GM18502 (cell line): ENCODE data around the gene FKBP5.
"Not testable (repeated sequence)": the region's sequence is repeated elsewhere in the genome, so short reads cannot be mapped to it uniquely, and the experiment has no call there.

Experiments
- ATAC-seq: cut with Tn5 transposase; IDR thresholded peaks from one replicate; pipeline ENCODE4 v1.9.1; 2021; ENCODE audit warnings: mild to moderate bottlenecking; ENCODE audit not compliant: unreplicated experiment, poor library complexity

Gene FKBP5

DNA sequence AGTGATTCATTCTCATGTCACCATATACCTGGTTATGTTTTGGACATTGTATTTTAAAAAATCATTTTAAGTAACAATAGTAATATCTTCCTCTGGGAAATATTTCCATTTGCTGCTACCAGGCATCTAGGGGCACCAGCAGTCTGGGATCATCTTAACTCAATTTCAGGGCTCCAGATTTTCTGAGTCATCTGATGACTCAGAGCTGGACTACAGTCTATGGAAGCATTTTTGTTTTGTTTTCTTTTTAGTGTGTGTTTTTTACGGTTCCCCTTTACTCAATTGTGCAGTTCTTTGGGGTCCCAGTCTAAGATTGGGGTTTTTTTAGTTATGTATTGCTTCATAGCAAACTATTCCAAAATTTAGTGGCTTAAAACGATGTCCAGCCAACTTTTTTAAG, 5.7 kb upstream of the FKBP5 start:
- no peak for ATAC-seq

DNA sequence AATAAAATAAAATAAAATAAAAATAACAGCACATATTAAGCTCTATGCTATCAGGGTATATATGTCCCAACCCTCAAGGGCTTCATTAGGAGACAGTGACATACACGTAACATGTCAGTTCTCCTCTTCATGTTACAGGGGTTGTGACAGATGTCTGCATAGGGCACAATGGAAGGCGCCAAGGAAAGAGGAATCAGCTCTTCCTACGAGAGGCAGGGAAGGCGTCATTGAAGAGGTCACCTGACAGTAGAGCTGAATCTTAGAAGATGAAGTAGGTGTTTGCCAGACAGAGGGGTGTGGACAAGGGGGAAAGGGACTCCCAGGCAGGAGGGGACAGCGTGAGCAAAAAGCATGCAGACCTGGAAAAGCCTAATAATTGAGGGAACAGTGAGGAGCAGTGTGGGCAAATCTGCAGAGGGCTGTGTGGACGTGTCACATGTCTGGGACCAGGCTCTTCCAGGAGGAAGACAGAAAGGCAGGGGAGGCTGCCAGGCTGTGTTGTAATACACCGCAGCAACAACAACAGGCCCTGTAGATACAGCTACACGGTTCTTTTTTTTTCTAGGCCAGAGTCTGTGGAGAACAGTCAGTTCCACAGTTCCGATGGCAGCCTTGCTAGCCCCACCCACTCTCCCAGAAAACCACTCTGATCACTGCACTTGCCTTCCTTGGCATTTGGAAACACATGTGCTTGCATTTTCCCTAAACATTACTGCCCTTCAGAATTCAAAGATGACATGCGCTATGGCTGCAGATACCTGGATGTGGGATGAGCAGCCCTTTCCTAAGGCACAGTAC, 2.5 kb upstream of the FKBP5 start:
- no peak for ATAC-seq

DNA sequence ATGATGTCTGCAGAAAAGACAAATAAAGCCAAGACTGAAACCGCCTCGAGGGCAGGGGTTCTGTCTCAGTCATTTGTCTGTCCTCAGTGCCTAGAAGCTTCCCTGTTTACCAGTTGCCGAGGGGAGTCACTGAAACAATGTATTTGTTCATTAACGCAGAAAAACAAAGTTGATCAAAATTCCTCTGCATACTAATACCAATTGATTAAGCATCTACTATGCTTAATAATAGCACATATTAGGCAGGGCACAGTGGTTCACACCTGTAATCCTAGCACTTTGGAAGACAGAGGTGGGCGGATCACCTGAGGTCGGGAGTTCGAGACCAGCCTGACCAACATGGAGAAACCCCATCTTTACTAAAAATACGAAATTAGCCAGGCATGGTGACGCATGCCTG, 1.8 kb upstream of the FKBP5 start:
- no peak for ATAC-seq

DNA sequence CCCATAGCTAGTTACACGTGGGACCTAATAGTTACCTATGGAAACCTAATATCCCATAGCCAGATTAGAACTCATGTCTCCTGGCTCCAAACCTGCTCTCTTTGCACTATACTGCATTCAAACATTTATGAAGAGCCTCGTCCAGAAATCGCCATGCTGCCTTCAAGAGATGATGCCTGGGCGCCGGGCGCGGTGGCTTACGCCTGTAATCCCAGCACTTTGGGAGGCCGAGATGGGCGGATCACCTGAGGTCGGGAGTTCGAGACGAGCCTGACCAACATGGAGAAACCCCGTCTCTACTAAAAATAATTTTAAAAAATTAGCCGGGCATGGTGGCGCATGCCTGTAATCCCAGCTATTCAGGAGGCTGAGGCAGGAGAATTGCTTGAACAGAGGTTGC, 1.3 kb upstream of the FKBP5 start:
- ATAC-seq = not testable (repeated sequence)

DNA sequence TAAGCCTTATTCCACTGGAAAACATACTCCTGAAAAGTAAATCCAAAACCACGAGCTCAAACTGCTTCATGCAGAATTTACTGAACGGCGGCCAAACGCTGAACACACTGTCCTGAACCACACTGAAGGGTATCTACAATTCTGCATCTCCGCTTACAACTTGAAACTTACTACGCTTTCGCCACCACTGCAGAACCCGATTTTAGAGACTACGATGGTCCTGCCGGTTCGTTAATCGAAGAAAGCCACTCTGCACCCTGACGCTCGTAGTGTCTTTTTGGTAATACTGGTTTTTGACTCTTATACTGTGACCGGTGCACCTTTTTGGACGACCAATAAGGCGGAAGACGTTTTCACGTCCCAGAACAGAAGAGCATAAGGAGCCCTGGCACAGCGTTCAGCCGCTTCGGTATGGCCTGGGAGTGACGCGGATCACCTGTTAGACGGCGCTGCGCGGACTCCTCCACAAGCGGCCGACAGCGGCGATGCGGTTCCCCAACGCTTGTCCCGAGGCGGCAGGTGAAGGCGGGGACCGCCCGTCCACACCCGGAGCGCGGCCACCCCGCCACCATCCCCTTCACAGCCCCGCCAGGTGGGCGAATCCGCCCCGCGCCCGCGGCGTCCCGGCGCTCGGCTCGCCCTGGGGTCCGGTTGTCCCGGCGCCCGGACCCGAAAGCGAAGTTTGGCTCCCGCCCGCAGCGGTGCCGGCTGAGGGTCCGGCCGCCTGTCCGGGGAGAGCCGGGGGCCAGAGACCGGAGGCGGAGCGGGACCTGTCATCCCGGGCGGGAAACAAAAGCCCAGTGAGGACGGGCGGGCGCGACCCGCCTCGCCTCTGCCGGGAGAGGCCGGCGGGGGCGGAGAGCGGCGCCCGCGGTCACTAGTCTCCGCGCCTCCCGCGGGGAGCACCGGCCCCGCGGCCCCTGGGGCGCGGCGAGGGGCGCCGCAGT, 784 bp downstream of the FKBP5 start:
- ATAC-seq = peak; percentile 47

DNA sequence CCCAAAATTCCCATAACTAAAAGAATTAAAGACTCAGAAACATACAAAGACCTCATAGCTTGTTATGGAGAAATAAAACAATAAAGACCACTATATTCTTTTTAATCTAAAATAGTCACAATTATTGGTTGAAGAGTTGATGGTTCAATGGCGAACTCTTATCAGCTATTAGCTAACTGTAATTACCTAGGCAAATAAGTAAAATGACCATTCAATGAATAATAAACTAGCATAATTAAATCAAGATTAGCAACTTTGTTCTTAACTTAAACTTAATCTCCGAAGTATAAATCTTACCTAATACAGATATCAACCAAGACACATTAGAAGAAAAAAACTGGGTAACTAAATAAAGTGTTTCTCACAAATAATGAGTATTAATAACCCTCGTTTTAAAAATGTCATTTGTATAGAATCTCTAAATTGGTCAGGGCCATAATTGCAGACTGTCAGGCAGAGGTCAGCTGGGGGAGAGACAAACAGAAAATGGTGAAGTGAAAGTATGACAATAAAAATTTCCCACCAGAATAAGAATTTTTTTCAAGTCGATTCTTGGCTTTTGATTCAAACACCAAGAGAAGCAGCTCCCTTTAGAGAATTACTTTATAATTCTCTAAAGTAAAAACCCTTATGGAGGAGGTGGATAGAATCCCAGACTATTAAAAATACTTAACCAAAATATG, 1.7 kb downstream of the FKBP5 start:
- ATAC-seq = no peak

DNA sequence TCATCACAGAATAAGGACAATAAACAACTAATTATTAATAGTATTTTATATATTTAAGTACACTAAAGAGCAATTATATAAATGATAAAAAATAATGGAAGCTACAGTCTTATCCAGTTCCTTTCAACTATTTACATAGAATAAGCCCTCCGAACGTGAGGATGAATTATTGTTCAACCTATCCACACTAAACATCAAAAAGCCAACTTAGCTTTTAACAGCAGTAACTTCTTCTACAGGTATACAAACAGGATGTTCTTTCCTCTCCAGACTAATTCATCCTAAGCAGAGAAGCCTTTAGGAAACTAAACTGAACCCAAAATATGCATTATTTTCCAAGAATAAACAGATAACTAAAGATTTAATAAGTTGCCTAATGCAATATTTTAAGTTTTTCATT, 2.3 kb downstream of the FKBP5 start:
- ATAC-seq = no peak

DNA sequence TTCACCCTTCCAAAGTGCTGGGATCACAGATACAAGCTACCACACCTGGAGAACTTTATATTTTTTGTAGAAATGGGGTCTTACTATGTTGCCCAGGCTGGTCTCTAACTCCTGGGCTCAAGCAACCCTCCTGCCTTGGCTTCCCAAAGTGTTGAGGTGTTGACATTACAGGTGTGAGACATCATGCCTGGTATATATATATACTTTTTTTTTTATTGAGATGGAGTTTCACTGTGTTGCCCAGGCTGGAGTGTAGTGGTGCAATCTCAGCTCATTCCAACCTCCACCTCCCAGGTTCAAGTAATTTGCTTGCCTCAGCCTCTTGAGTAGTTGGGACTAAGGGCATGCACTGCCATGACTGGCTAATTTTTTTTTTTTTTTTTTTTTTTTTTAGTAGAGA, 5.4 kb downstream of the FKBP5 start:
- no peak for ATAC-seq

DNA sequence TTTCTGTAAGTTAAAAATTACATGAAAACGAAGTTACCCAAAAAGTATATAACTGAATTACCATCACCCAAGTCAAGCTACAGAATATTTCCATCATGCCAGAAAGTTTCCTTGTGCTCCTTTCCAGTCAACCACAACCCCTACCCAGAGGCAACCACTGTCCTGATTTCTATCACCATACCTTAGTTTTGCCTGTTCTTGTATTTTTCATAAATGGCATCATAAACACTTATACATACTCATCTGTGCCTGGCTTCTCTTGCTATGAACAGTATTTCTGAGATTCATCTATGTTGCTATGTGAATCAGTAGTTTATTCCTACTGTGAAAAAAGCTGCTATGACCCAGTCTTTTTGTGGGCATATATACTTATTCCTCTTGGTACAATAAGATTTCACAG, 7.4 kb downstream of the FKBP5 start:
- no peak for ATAC-seq

DNA sequence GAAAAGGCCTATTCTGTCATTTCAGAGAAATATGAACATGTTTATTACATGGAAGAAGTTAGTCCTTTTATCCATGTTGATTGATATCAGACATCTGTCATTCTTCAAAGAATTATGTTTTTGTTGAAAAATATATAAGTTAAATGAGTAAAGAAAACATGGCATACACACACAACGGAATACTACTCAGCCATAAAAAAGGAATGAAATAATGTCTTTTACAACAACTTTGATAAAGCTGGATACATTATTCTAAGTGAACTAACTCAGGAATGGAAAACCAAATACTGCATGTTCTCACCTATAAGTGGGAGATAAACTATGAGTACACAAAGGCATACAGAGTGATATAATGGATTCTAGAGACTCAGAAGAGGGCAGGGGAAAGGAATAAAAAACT, 9.3 kb downstream of the FKBP5 start:
- no peak for ATAC-seq

DNA sequence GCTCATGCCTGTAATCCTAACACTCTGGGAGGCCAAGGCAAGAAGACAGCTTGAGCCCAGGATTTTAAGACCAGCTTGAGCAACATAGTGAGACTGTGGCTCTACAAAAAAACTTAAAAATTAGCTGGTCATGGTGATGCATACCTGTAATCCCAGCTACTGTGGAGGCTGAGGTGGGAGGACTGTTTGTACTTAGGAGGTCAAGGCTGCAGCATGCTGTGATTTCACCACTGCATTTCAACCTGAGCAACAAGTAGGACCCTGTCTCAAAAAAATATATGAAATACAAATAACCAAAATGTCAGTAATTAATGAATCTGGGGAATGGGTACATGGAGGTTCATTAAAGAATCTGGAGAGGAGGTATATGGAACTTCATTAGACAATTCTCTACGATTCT, 9.9 kb downstream of the FKBP5 start:
- ATAC-seq = no peak

DNA sequence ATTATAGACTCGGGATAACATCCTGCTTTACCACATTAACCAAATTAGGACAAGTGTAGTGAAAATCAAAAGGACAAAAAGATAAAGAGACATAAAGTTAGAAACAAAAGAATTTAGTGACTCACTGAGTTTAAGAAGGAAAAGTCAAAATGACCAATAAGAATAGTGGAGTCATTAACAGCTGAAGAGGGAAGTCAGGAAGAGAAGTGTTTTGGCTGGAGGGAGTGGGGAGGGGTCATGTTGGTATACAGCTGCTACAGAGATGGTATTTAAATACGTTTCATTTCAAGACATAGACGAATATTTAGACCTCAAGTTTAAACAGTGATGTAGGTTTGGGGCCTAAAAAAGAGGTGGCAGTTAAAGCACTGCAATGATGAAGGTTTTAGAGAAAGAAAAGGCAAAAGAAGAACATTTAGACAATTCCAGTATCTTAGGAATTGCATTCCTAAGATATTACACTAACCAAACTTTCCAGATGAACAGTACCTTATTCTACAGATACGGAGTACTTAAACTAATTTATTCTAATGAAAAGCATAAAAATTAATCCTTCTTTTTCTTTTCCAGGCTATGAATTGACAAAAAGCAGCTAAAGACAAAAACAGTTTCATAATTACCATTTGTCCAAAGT, 10.6 kb downstream of the FKBP5 start:
- ATAC-seq = no peak

DNA sequence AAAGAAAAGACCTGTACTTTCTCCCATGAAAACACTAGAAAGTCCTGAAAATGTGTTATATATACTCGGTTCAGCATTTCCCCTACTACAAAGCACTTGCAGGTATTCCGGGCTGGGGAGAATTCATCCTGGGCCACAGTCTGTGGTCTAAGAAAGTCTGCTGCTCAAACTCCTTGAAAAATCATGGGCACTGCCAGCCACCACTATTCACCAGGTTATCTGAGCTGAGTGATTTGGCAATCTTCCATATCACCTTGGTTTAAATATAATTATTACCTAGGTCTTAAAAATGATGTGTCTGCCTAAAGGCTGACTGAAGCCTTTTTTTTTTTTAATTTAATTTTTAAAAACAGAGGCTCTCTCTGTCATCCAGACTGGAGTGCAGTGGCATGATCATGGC, 11.3 kb downstream of the FKBP5 start:
- ATAC-seq = no peak

DNA sequence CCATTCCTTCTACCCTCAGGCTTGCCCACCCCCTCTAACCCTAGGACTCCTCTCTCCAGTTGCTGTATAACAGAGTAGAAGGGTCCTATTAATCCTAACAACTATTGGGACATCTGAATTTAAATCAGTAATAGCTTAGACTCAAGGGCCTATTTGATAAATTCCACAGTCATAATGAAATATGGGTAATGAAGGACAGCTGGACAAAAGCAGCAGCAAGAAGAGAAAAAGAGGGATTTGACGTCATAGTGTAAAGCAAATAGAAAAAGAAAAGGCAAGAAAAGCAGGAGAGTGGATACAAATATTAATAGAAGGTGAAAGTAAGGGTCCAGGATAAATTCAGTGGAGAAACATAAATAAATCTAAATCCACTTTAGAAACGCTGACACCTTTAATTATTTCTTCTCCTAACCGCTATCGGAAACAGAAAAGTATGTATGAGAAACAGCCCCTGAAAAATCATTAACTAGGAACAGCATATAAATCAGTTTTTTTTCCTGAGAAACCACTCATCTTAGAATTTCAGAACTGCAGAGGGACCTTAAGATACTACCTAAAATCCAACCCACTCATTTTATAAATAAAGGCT, 12.8 kb downstream of the FKBP5 start:
- ATAC-seq = no peak

DNA sequence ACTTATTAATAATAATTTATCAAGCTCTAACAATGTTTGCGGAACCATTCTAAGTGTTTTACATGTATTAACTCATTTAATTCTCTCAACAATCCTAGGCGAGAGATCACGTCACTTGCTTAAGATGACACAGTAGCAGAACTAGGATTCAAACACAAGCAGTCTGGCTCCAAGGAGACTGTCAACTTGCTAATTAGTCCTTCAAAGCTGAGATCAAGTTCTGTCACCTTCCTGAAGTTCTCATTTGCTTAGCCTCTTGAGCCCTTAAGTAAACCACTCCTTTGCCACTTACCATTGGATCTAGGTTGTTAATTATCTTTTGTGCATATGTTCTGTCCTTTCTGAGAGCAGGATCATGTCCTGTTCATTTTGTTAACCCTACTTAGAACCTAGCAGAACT, 14.1 kb downstream of the FKBP5 start:
- ATAC-seq = no peak

DNA sequence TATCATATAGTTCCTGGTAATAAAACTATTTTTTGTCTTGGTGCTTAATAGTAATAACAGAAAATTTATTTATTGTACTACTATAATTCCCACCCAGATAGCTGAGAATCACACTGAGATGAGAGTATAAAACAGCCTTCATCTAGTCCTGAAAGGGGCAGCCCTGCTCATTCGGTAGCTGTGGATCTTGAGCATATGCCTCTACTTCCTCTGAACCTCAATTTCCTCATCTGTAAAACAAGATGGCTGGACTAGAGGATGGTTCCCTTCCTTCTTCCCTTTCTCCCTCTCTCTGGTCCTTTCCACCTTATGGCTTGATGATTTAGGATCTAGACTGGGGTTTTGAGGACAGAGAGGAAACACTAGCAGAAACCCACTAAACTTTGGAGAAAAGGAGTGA, 15.0 kb downstream of the FKBP5 start:
- no peak for ATAC-seq

DNA sequence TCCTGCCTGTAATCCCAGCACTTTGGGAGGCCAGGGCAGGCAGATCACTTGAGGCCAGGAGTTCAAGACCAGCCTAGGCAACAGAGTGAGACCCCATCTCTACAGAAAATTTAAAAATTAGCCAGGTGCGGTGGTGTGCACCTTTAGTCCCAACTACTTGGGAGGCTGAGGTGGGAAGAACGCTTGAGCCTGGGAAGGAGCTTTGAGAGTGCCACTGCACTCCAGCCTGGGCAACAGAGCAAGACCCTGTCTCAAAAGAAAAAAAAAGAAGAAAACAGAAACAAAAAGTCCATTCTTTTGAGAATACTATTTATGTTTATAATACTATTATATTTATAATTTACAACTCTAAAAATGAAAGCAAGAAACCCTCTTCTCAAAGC, 15.4 kb downstream of the FKBP5 start:
- ATAC-seq = not testable (repeated sequence)

DNA sequence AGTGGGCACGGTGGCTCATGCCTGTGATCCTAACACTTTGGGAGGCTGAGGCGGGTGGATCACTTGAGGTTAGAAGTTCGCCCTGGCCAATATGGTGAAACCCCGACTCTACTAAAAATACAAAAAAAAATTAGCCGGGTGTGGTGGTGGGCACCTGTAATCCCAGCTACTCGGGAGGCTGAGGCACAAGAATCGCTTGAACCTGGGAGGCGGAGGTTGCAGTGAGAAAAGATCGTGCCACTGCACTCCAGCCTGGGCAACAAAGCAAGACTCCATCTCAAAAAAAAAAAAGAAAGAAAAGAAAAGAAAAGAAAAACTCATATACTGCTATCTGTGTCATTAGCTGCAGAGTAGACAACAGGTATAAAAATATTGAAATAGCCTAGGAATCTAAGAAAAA, 18.3 kb downstream of the FKBP5 start:
- ATAC-seq = not testable (repeated sequence)

DNA sequence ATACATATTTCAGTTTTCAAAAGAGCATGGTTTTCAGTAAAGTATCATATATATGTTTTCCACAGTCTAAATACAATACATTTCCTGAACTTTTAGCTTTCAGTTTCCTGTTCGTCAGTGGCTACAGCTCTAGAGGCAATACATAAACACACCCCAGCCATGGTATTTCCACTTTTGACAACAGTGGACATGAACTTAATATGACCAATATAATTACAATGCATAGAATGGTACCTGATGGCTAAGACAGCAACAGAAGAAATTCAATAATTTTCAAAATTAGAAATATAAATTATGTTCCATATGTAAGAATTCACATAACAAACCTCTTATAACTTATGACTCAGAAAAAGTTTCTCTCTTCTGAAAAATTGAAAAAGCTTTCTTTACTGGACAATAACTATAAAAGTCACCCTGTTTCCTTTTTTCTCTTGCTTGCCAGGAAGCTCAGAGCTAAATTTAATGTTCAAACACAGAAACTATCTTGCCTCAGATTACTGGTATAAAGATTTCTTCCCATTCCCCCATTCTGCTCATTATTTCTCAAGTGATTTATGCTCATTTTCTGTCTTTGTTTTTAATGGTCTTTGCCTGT, 19.2 kb downstream of the FKBP5 start:
- ATAC-seq = no peak
